Endothelial cell of umbilical vein (primary cell): ENCODE data around the gene POLN.

Experiments
- CTCF ChIP-seq, 2 donors: IDR thresholded peaks; 1 replicate in 1 of 2; 2 replicates in 1 of 2; pipeline ENCODE4 v1.5.1; 2011; ENCODE audit warnings: low read length in 2 of 2, mild to moderate bottlenecking in 2 of 2, moderate library complexity in 2 of 2, control low read depth in 1 of 2, inconsistent platforms in 1 of 2, low read depth in 1 of 2; ENCODE audit not compliant: insufficient read depth in 1 of 2; ENCODE audit errors: extremely low read depth in 1 of 2
- EZH2 ChIP-seq: IDR thresholded peaks from 2 replicates; pipeline ENCODE4 v1.6.1; 2012; ENCODE audit warnings: borderline replicate concordance, low read depth, mild to moderate bottlenecking, moderate library complexity, low read length, inconsistent platforms; ENCODE audit not compliant: severe bottlenecking
- JUN ChIP-seq: IDR thresholded peaks from 2 replicates; pipeline ENCODE4 v1.6.1; 2011; ENCODE audit warnings: borderline replicate concordance, low read depth; ENCODE audit not compliant: insufficient read length, insufficient read depth
- MAX ChIP-seq: IDR thresholded peaks from 2 replicates; pipeline ENCODE4 v1.6.1; 2011; ENCODE audit not compliant: insufficient read depth, insufficient read length
- POLR2A ChIP-seq: IDR thresholded peaks from 2 replicates; pipeline ENCODE4 v1.6.1; 2012; ENCODE audit warnings: low read depth, mild to moderate bottlenecking, control low read depth, low read length
- POLR2AphosphoS5 ChIP-seq: IDR thresholded peaks from 2 replicates; pipeline ENCODE4 v1.6.1; 2012; ENCODE audit warnings: low read depth, mild to moderate bottlenecking, control low read depth, low read length, moderate library complexity; ENCODE audit not compliant: insufficient read depth

- no peak for TF ChIP-seq CTCF (IDR thresholded peaks at IDR 0.05; ENCODE audit: extremely low read depth in 1 of 2, insufficient read depth in 1 of 2, low read depth in 1 of 2, low read length in 2 of 2)
- no peak for TF ChIP-seq EZH2
- TF ChIP-seq POLR2AphosphoS5: no peak
- no peak for TF ChIP-seq MAX
- no peak for TF ChIP-seq JUN
- no peak for TF ChIP-seq POLR2A
Measured at GRCh38 chr4:2243681-2244380, 1.9 kb upstream of the POLN start.
